Fibroblast of the aortic adventitia (primary cell): ENCODE measurements around the gene FOLR2. TPM values are rescaled to one million over a fixed set of nuclear protein-coding genes. Genes with fewer than 3 reads are reported as not detected.
"Not testable (repeated sequence)": the region's sequence is repeated elsewhere in the genome, so short reads cannot be mapped to it uniquely, and the experiment has no call there.

Experiments
- DNase-seq: peaks from one replicate; pipeline ENCODE4 v3.0.0-alpha.2; 2010; ENCODE audit warnings: low read depth
- H3K4me3 ChIP-seq: 2 replicates; pipeline ENCODE4 v1.5.1; 2011; ENCODE audit warnings: low read depth, mild to moderate bottlenecking, control low read depth, low read length, moderate library complexity
- total RNA-seq: library from RNA; depleted of rRNA; stranded (reverse); fragments of >200 nt; gene quantifications from 2 replicates; pipeline ENCODE4 v1.2.3, GENCODE V29; 2012; ENCODE audit warnings: low replicate concordance
- TF ChIP-seq, protein P1 (sequence below): IDR thresholded peaks from 2 replicates; pipeline ENCODE4 v1.5.1; 2011; ENCODE audit warnings: mild to moderate bottlenecking, low read length, control low read depth, inconsistent platforms; ENCODE audit not compliant: insufficient read depth

The FOLR2 gene
- total RNA-seq, 1 donor, result not detected

DNA sequence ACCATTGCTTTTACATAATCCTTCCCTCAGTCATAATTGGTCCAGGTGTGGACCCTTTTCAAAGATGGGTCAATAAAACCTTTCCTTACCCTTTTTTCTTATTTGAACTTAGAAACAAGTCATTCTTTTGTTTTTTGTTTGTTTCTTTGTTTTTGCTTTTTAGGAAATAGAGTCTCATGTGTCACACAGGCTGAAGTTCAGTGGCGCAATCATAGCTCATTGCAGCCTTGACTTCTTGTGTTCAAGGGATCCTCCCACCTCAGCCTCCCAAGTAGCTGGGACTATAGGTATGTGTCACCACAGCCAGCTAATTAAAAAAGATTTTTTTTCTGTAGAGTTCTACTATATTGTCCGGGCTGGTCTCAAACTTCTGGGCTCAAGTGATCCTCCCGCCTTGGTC, 36.8 kb downstream of the FOLR2 start:
- TF ChIP-seq, protein P1, sequence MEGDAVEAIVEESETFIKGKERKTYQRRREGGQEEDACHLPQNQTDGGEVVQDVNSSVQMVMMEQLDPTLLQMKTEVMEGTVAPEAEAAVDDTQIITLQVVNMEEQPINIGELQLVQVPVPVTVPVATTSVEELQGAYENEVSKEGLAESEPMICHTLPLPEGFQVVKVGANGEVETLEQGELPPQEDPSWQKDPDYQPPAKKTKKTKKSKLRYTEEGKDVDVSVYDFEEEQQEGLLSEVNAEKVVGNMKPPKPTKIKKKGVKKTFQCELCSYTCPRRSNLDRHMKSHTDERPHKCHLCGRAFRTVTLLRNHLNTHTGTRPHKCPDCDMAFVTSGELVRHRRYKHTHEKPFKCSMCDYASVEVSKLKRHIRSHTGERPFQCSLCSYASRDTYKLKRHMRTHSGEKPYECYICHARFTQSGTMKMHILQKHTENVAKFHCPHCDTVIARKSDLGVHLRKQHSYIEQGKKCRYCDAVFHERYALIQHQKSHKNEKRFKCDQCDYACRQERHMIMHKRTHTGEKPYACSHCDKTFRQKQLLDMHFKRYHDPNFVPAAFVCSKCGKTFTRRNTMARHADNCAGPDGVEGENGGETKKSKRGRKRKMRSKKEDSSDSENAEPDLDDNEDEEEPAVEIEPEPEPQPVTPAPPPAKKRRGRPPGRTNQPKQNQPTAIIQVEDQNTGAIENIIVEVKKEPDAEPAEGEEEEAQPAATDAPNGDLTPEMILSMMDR, result no peak
- H3K4me3 ChIP-seq, result no peak overlapping the region
- no peak for DNase-seq

DNA sequence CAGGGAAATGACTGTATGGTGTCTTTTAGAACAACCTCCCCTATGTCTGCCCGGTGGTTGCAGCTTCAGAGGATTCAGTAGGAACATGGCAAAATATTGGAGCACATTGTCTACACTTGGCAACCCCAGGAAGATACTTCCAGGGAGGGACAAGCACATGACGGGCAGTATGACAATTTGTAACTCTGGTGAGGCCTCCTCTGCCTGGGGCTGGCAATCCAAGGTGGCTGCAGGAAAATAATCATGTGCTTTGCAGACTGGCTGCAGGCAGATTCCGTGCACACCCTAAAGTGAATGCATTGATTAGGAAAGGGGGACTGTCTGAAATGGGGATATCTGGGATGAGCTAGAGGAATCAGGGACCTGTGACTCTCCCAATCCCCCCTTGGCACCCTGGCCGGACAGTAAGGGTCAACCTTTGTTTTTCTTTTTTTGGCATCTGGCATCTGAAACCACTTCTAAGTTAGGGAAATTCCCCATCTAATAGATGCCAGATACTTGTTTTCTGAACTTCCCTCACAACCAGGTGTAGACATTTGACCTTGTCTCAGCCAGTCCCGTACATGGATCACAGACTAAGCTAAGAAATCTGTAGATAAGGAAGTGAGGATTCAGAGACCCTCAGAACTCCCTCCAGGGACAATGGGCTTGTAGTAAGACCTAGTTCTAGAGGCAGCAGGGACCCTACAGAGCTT, 37.9 kb downstream of the FOLR2 start:
- no peak overlapping the region for H3K4me3 ChIP-seq
- no peak for DNase-seq
- TF ChIP-seq, protein P1, result no peak

DNA sequence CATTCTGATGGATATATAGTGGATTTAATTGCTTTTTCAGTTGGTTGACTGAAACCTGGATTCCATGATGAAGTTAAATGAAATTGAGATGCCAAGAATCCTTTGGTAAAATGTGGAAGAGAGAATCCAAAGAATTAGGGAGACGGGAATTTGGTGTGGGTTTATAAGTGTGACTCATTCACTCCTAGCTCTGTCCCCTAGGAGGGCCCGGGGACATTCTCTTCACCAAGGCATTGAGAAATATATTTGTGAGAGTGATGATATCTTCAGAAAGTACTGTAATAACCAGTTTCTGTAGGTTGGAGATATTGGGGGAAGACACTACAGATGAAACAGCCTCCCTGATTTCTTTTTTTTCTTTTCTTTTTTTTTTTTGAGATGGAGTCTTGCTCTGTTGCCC, 41.0 kb downstream of the FOLR2 start:
- H3K4me3 ChIP-seq, result no peak overlapping the region
- no peak for DNase-seq
- TF ChIP-seq, protein P1, result no peak

DNA sequence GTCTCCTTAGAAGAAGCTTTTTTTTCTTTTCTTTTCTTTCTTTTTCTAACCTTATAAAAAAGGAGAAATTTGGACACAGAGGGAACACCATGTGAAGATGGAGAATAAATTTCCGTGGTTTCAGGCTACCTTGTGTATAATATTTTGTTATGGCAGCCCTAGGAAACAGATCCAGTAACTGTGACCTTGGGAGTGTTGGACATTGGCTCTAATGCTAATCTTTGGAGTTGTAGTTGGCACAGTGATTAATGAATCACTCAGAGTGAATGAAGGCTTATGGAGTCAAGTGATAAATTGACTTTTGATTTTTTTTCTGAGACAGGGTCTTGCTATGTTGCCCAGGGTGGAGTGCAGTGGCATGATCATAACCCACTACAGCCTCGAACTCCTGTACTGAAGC, 42.9 kb downstream of the FOLR2 start:
- H3K4me3 ChIP-seq, result no peak overlapping the region
- TF ChIP-seq, protein P1, result no peak
- no peak for DNase-seq

- DNase-seq, result no peak
- H3K4me3 ChIP-seq, result no peak overlapping the region
- TF ChIP-seq, protein P1, result no peak
Observed at GRCh38 chr11:72260574-72260973, 44.0 kb downstream of the FOLR2 start.

GRCh38 chr11:72263361-72263760, 46.8 kb downstream of the FOLR2 start:
- DNase-seq, result peak; percentile 67
- H3K4me3 ChIP-seq, result no peak overlapping the region
- TF ChIP-seq, protein P1, result no peak

DNA sequence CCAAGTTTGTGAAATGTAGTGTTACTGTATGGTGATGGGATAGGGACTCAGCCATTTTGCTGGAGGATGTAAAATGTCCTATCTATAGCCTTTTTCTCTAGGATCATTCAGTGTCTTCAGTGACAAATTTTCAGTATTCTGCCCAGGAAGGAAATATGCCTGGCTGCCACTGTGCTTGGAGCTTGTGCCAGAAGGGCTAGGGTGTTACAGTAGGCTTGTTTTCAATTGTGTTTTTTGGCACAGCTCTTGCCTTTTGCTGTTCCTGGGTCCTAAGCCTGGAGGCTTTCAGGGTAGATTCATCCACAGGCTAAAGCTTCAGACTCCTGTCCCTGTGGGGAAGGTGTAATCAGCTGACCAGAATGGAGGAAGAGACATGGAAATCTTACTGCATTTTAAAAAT, 49.4 kb downstream of the FOLR2 start:
- DNase-seq, result peak; percentile 14
- TF ChIP-seq, protein P1, result no peak
- no peak overlapping the region for H3K4me3 ChIP-seq

DNA sequence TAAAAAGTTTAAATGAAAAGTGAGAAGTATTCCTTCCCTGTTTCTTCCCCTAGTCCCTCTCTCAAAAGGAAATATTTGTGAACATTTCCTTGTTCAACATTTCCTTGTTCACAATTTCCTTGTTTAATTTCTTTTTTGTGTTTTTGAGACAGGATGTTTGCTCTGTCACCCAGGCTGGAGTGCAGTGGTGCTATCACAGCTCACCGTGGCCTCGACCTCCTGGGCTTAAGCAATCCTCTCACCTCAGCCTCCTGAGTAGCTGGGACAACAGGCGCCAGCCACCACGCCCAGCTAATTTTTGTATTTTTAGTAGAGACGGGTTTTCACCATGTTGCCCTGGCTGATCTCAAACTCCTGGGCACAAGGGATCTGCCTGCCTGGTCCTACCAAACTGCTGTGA, 50.4 kb downstream of the FOLR2 start:
- not testable (repeated sequence) for DNase-seq

More for the DNA sequence above, 50.4 kb downstream of the FOLR2 start:
- H3K4me3 ChIP-seq, result not testable (repeated sequence)
